Stimulated activated CD4-positive, alpha-beta T cell treated with anti-CD3 and anti-CD28 coated beads, Interleukin-4, amount 100 ng/mL, for 1 hour (primary cell): ENCODE data around the gene LRRC31.

Source experiments
- DNase-seq: peaks from one replicate; pipeline ENCODE4 v3.0.0-alpha.2; 2020

The LRRC31 gene

GRCh38 chr3:169861871-169862270 is 7.9 kb downstream of the LRRC31 start:
- DNase-seq = no peak

- DNase-seq = no peak
Observed at GRCh38 chr3:169857811-169858210, 11.9 kb downstream of the LRRC31 start.

- no peak for DNase-seq
Observed at GRCh38 chr3:169855514-169855913, 14.2 kb downstream of the LRRC31 start.

- DNase-seq = no peak
Observed at GRCh38 chr3:169850618-169851017, 19.1 kb downstream of the LRRC31 start.

- no peak for DNase-seq
Observed at GRCh38 chr3:169848741-169849140, 21.0 kb downstream of the LRRC31 start.

GRCh38 chr3:169847896-169848295 is 21.8 kb downstream of the LRRC31 start:
- DNase-seq = no peak

- no peak for DNase-seq
Observed at GRCh38 chr3:169846458-169847193, 23.1 kb downstream of the LRRC31 start.

- no peak for DNase-seq
Observed at GRCh38 chr3:169842960-169843359, 26.8 kb downstream of the LRRC31 start.

- no peak for DNase-seq
Observed at GRCh38 chr3:169841171-169841570, 28.6 kb downstream of the LRRC31 start.

GRCh38 chr3:169838511-169839030 is 31.2 kb downstream of the LRRC31 start:
- no peak for DNase-seq

GRCh38 chr3:169836942-169837275 is 32.8 kb downstream of the LRRC31 start:
- no peak for DNase-seq

GRCh38 chr3:169836078-169836941 is 33.4 kb downstream of the LRRC31 start:
- DNase-seq = no peak

- DNase-seq = no peak
Observed at GRCh38 chr3:169835533-169835932, 34.2 kb downstream of the LRRC31 start.

GRCh38 chr3:169827712-169828111 is 42.0 kb downstream of the LRRC31 start:
- DNase-seq = no peak

GRCh38 chr3:169825316-169825715 is 44.4 kb downstream of the LRRC31 start:
- DNase-seq = no peak

GRCh38 chr3:169822983-169823382 is 46.8 kb downstream of the LRRC31 start:
- DNase-seq = no peak

GRCh38 chr3:169822540-169822939 is 47.2 kb downstream of the LRRC31 start:
- DNase-seq = no peak

- DNase-seq = no peak
Observed at GRCh38 chr3:169822091-169822490, 47.6 kb downstream of the LRRC31 start.

- no peak for DNase-seq
Observed at GRCh38 chr3:169818316-169818715, 51.4 kb downstream of the LRRC31 start.

- DNase-seq = no peak
Observed at GRCh38 chr3:169815590-169816150, 54.1 kb downstream of the LRRC31 start.

GRCh38 chr3:169813757-169814517 is 55.8 kb downstream of the LRRC31 start:
- peak; percentile 70 for DNase-seq

GRCh38 chr3:169813278-169813677 is 56.5 kb downstream of the LRRC31 start:
- DNase-seq = no peak
